H1 (cell line): ENCODE measurements around the gene PDE1C. TPM values are rescaled to one million over a fixed set of nuclear protein-coding genes. Genes with fewer than 3 reads are reported as not detected.

Source experiments
- CTCF ChIA-PET: fragments of 300-600 bp; sonication (Branson Sonifier 250); formaldehyde crosslinking; loops from one replicate; lab custom pipeline; 2021; ENCODE audit not compliant: partially characterized antibody; lab: Charles Lee
- POLR2A ChIA-PET: fragments of 300-600 bp; sonication (Branson Sonifier 250); formaldehyde crosslinking; loops from one replicate; lab custom pipeline; 2021; ENCODE audit warnings: inconsistent platforms; ENCODE audit not compliant: partially characterized antibody; lab: Charles Lee
- DNase-seq, 2 experiments: peaks; one replicate each; pipeline versions ENCODE4 v3.0.0 to v3.0.0-alpha.2; 2010 to 2022; ENCODE audit warnings: low spot score in 2 of 2, low read depth in 1 of 2, mixed read lengths in 1 of 2
- FAIRE-seq: peaks from 2 replicates; lab custom pipeline; 2011; peaks lifted over from hg19 to GRCh38; lab: Jason Lieb, UNC
- H2AFZ ChIP-seq: 2 replicates; pipeline ENCODE4 v1.8.1; 2012; ENCODE audit warnings: low read length, inconsistent platforms
- H2AK5ac ChIP-seq: 2 replicates; pipeline ENCODE4 v1.6.1; 2013; ENCODE audit warnings: low read depth, low read length
- H2BK120ac ChIP-seq: replicated peaks from 2 replicates; pipeline ENCODE3; 2013; ENCODE audit warnings: low read depth, low read length, inconsistent platforms
- H2BK12ac ChIP-seq: 2 replicates; pipeline ENCODE4 v1.6.1; 2013; ENCODE audit warnings: low read depth, low read length
- H2BK15ac ChIP-seq: 2 replicates; pipeline ENCODE4 v1.6.1; 2013; ENCODE audit warnings: low read length
- H2BK20ac ChIP-seq: 2 replicates; pipeline ENCODE4 v1.6.1; 2013; ENCODE audit warnings: low read length
- H2BK5ac ChIP-seq: 2 replicates; pipeline ENCODE4 v1.6.1; 2013; ENCODE audit warnings: low read depth, low read length
- H3K14ac ChIP-seq: 2 replicates; pipeline ENCODE4 v1.6.1; 2013; ENCODE audit warnings: inconsistent platforms; ENCODE audit not compliant: insufficient read length
- H3K18ac ChIP-seq: 2 replicates; pipeline ENCODE4 v1.6.1; 2013; ENCODE audit warnings: low read length; ENCODE audit errors: extremely low read depth
- H3K23ac ChIP-seq: 2 replicates; pipeline ENCODE4 v1.6.1; 2013; ENCODE audit warnings: inconsistent platforms; ENCODE audit not compliant: insufficient read length
- H3K23me2 ChIP-seq: 2 replicates; pipeline ENCODE4 v1.6.1; 2013; ENCODE audit warnings: low read depth, low read length
- H3K27ac ChIP-seq: 2 replicates; pipeline ENCODE4 v1.6.1; 2011; ENCODE audit warnings: low read depth, low read length, inconsistent platforms
- H3K27me3 ChIP-seq, 4 experiments: replicated peaks in 1 of 4; 1 replicate in 1 of 4; 2 replicates in 3 of 4; pipeline versions ENCODE4 v1.6.1 to v1.8.1; 2011 to 2013; ENCODE audit warnings: low read length in 3 of 4, mild to moderate bottlenecking in 3 of 4, inconsistent platforms in 2 of 4, mixed read lengths in 2 of 4, moderate library complexity in 1 of 4; ENCODE audit not compliant: control insufficient read depth in 3 of 4, insufficient read depth in 3 of 4; ENCODE audit errors: extremely low read depth in 1 of 4
- H3K36me3 ChIP-seq, 4 experiments: 2 replicates each; pipeline versions ENCODE4 v1.6.1 to v1.8.1; 2011 to 2013; ENCODE audit warnings: mild to moderate bottlenecking in 4 of 4, low read length in 3 of 4, moderate library complexity in 2 of 4, control low read depth in 1 of 4, inconsistent platforms in 1 of 4; ENCODE audit not compliant: insufficient read depth in 4 of 4, control insufficient read depth in 2 of 4
- H3K4ac ChIP-seq: replicated peaks from 2 replicates; pipeline ENCODE3; 2013; ENCODE audit warnings: low read length, low read depth, mixed read lengths, inconsistent platforms; ENCODE audit not compliant: insufficient read length
- H3K4me1 ChIP-seq, 4 experiments: replicated peaks in 1 of 4; 1 replicate in 1 of 4; 2 replicates in 3 of 4; pipeline versions ENCODE4 v1.6.1 to v1.8.1; 2011 to 2013; ENCODE audit warnings: low read length in 3 of 4, inconsistent platforms in 2 of 4, mixed read lengths in 1 of 4; ENCODE audit not compliant: insufficient read depth in 4 of 4, control insufficient read depth in 3 of 4
- H3K4me2 ChIP-seq, 2 experiments: 2 replicates each; pipeline versions ENCODE4 v1.6.1 to v1.8.1; 2011 to 2013; ENCODE audit warnings: low read depth in 2 of 2, low read length in 2 of 2, control low read depth in 1 of 2, inconsistent platforms in 1 of 2, mild to moderate bottlenecking in 1 of 2; ENCODE audit not compliant: insufficient read depth in 1 of 2
- H3K4me3 ChIP-seq, 4 experiments: fragments of 200-600, 300-600 bp in 1 of 4; sonication (generic), shearing (Covaris generic), sonication (Bioruptor Twin) in 1 of 4; 2 replicates each; pipeline versions ENCODE4 v1.5.1 to v1.8.1; 2011 to 2016; ENCODE audit warnings: low read length in 4 of 4, low read depth in 3 of 4, control low read depth in 2 of 4, inconsistent platforms in 2 of 4, mild to moderate bottlenecking in 2 of 4, mixed read lengths in 1 of 4, moderate library complexity in 1 of 4; ENCODE audit not compliant: insufficient read depth in 2 of 4; ENCODE audit errors: extremely low read depth in 1 of 4
- H3K56ac ChIP-seq: replicated peaks from 2 replicates; pipeline ENCODE3; 2013; ENCODE audit warnings: low read depth, mild to moderate bottlenecking, mixed read lengths, low read length, inconsistent platforms; ENCODE audit not compliant: insufficient read length
- H3K79me1 ChIP-seq: 2 replicates; pipeline ENCODE4 v1.6.1; 2013; ENCODE audit warnings: low read depth, low read length, control low read depth
- H3K79me2 ChIP-seq, 2 experiments: 2 replicates each; pipeline versions ENCODE4 v1.6.1 to v1.8.1; 2012 to 2013; ENCODE audit warnings: low read length in 2 of 2, mild to moderate bottlenecking in 2 of 2, inconsistent platforms in 1 of 2; ENCODE audit not compliant: insufficient read depth in 2 of 2, control insufficient read depth in 1 of 2
- H3K9ac ChIP-seq, 4 experiments: replicated peaks in 1 of 4; 1 replicate in 1 of 4; 2 replicates in 3 of 4; pipeline versions ENCODE4 v1.6.1 to v1.8.1; 2011 to 2013; ENCODE audit warnings: low read depth in 3 of 4, low read length in 3 of 4, control low read depth in 2 of 4, mild to moderate bottlenecking in 2 of 4, moderate library complexity in 2 of 4, inconsistent platforms in 1 of 4; ENCODE audit errors: extremely low read depth in 1 of 4
- H3K9me3 ChIP-seq, 2 experiments: 2 replicates each; pipeline versions ENCODE4 v1.6.1 to v1.8.1; 2012 to 2013; ENCODE audit warnings: mild to moderate bottlenecking in 2 of 2, moderate library complexity in 2 of 2, control low read depth in 1 of 2, inconsistent platforms in 1 of 2, low read depth in 1 of 2, low read length in 1 of 2, mixed read lengths in 1 of 2; ENCODE audit not compliant: insufficient read depth in 2 of 2
- H4K20me1 ChIP-seq, 2 experiments: replicated peaks in 1 of 2; 2 replicates each; pipeline versions ENCODE3 to v1.8.1; 2011 to 2013; ENCODE audit warnings: inconsistent platforms in 2 of 2, low read length in 2 of 2, mild to moderate bottlenecking in 1 of 2; ENCODE audit not compliant: insufficient read depth in 2 of 2, control insufficient read depth in 1 of 2
- H4K5ac ChIP-seq: 2 replicates; pipeline ENCODE4 v1.6.1; 2013; ENCODE audit warnings: low read length, low read depth, mixed read lengths, inconsistent platforms; ENCODE audit not compliant: insufficient read length
- H4K8ac ChIP-seq: 2 replicates; pipeline ENCODE4 v1.8.0; 2013; ENCODE audit warnings: mild to moderate bottlenecking, moderate library complexity, low read length, inconsistent platforms; ENCODE audit not compliant: insufficient read depth; ENCODE audit errors: extremely low read depth
- H4K91ac ChIP-seq: replicated peaks from 2 replicates; pipeline ENCODE3; 2013; ENCODE audit warnings: low read length, mixed read lengths, inconsistent platforms; ENCODE audit not compliant: insufficient read length
- KDM1A ChIP-seq: fragments of 200-600, 300-600 bp; sonication (generic); IDR thresholded peaks from 2 replicates; pipeline ENCODE4 v1.7.1; 2016; ENCODE audit warnings: mild to moderate bottlenecking, low read length, borderline replicate concordance
- RXRA ChIP-seq: IDR thresholded peaks from 2 replicates; pipeline ENCODE4 v1.6.1; 2011; ENCODE audit warnings: low read depth, mild to moderate bottlenecking, low read length, moderate library complexity; ENCODE audit not compliant: insufficient read depth
- WGBS, 2 experiments: shearing (Covaris generic) in 1 of 2; methylation state at CpG; one replicate each; pipeline versions ENCODE4 v1.1.6 to v1.1.7; 2013 to 2015; ENCODE audit warnings: low lambda C conversion rate in 2 of 2, mixed read lengths in 2 of 2, inconsistent platforms in 1 of 2, low coverage in 1 of 2, missing lambda C conversion rate in 1 of 2; ENCODE audit not compliant: insufficient replicate concordance in 2 of 2, insufficient coverage in 1 of 2, insufficient read length in 1 of 2; ENCODE audit errors: extremely low coverage in 1 of 2, missing lambda C conversion rate in 1 of 2; 5-methylcytosine and 5-hydroxymethylcytosine counted together
- polyA plus RNA-seq, 7 experiments: library from polyadenylated mRNA; depleted of rRNA in 3 of 7; stranded (reverse) in 5 of 7; unstranded in 2 of 7; fragments of >200 nt in 5 of 7; fragments of 200-250 nt in 2 of 7; gene quantifications; 1 replicate in 5 of 7; 2 replicates in 1 of 7; 4 replicates in 1 of 7; pipeline versions ENCODE4 v1.2.1 to v1.2.3, GENCODE V29; 2011 to 2013; ENCODE audit warnings: missing spikeins in 2 of 7, mixed read lengths in 2 of 7
- total RNA-seq: library from RNA; stranded (reverse); fragmentation: NEBNext Ultra II Directional; extraction: Animal tissue kit (Norgen Biotek cat#: 25700); gene quantifications from 2 replicates; pipeline ENCODE4 v1.2.1, GENCODE V29; 2021

PDE1C gene
- total and polyA plus RNA-seq, 2 of the 8 experiments (the other 6 are each of a cell fraction or from before 2014, with no cell fraction given) = 0.11 to 1.1 TPM

GRCh38 chr7:31767686-31768358 lies 302.4 kb downstream of the PDE1C start:
- WGBS, 2 experiments = 12% methylated on average over 4 of the region's 4 CpGs; no CpG with 5 or more reads in 1 of the 2 experiments
- H2AK5ac ChIP-seq = no peak overlapping the region
- H4K20me1 ChIP-seq = peaks cover 8 to 11% of the 10 kb centered on the region in 2 experiments
- no peak overlapping the region for H2BK120ac ChIP-seq
- no peaks in the 10 kb centered on the region for H3K23me2 ChIP-seq
- peaks cover 72 to 95% (median 91%) of the 10 kb centered on the region in 4 experiments for H3K27me3 ChIP-seq
- no peak overlapping the region for H3K4me2 ChIP-seq
- ChIA-PET POLR2A (no interaction called here), CTCF (interaction anchor here (0.6 to 2.3 kb wide), 8 partner anchors 9 to 618 kb away, joined by 3 to 8 read pairs (median 3); no protein-coding TSS in a partner anchor)
- no peak overlapping the region for H2AFZ ChIP-seq
- no peak overlapping the region for H3K18ac ChIP-seq
- H3K4me1 ChIP-seq = peaks cover 0 to 2% (median 0%) of the 10 kb centered on the region in 4 experiments; a peak in 2 of 7 replicates
- no peak overlapping the region for H2BK12ac ChIP-seq
- no peaks in the 10 kb centered on the region for H3K79me2 ChIP-seq
- no peak overlapping the region for H4K91ac ChIP-seq
- H4K5ac ChIP-seq = no peak overlapping the region
- H2BK5ac ChIP-seq = no peak overlapping the region
- H3K9me3 ChIP-seq = no peaks in the 10 kb centered on the region; a peak in 1 of 4 replicates
- H2BK20ac ChIP-seq = no peak overlapping the region
- no peak overlapping the region for H3K4ac ChIP-seq
- no peak overlapping the region for H3K14ac ChIP-seq
- no peak overlapping the region for H3K23ac ChIP-seq
- H2BK15ac ChIP-seq = no peak overlapping the region
- H3K56ac ChIP-seq = no peak overlapping the region
- H3K79me1 ChIP-seq = no peaks in the 10 kb centered on the region
- H3K9ac ChIP-seq = no peak overlapping the region
- no peak overlapping the region for H3K27ac ChIP-seq
- FAIRE-seq (peak; percentile 97), DNase-seq (peak; percentile 49 to 64)
- no peak overlapping the region for H3K4me3 ChIP-seq
- no peak overlapping the region for H4K8ac ChIP-seq
- H3K36me3 ChIP-seq = no peaks in the 10 kb centered on the region
- peak; percentile 66; the same call in 1 of the 2 replicates for TF ChIP-seq RXRA
- 0 out of 2 replicates have a peak, but pooled peaks have one; percentile 22 for TF ChIP-seq KDM1A
